ENCODE results near the gene ELMO1.

Gene ELMO1

DNA sequence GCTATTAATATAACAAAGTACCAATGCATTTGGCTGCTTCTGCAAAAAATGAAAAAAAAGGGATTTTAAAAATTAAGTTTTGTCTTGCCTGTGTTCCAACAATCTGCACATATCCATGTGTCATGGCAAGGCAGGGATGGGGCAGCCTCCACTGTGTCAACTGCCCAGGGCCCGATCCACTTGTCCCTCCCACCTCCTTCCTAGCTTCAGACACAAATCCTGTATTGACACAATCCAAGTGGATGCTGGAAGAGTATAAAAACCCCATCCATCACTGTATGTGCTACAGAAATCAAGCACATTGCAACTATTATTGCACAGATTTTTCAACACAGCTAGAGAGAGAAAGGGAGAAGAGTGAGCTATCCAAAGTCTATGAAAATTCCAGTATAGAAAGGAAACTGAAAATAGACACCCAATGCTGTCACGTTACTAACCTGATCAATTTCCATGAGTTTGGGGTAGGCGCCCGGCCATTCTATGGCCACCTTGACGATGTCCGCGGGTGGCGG is 106.4 kb downstream of the ELMO1 start:
- DNase-seq = no peak

DNA sequence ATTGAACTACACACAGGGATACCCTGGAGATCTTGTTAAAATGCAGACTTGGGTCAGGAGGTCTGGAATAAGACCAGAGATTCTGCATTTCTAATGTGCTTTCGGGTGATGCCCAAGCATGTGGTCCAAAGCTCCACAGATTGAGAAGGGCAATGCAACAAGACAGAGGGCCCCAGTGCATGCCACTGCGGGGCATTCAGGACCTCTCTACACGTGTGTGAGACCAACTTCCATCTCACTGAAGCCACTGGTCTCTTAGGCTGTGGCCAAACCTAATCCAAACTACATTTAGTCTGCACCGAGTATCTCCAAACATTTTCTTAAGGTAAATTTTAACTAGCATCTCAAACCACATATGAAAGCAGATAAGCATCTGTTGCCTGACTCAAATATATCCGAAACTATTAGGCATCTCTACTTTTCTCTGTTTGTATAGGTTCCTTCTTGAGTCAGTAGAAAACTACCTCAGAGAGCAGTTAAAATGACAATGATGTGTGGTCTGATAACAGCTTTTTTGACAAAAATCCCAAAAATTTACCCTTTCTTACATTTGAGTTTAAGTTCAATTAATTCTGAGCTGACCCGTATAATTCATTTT is 107.5 kb downstream of the ELMO1 start:
- no peak for DNase-seq

DNA sequence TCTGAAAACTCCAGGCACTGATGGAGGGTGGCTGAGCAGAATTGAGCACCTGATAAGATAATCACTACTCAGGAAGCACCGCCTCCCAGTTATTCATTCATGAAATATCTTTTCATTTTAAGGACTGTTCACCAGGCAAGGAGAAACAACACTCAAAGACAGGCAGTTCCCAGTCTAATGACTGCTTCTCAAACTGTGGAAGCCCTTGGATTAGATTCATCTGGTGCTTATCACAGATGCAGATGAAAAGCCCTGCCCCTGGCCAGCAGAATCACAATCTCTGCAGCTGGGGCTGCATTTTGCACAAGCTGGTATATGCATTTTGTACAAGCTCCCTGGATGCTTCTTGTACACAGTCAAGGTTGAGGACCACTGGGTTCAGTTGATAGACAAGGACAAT is 109.7 kb downstream of the ELMO1 start:
- no peak for DNase-seq

DNA sequence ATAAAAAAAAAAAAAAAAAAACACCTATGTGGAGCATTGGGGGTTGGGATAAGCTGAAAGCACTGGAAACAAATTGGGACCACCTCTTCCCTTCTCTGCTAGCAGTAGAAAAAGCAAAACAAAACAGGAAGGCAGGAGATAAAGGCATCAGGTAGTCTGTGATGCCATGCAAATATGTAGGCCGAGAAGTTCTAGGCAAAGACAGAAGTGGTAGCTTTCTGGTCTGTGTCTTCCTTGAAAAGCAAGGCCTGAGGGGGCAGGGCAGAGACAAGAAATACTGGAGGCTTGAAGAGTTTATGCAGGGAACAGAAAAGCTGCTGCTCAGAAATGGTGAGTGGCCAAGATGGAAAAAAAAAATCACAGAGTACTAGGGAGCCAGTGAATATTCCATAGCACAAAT is 111.1 kb downstream of the ELMO1 start:
- DNase-seq = no peak

DNA sequence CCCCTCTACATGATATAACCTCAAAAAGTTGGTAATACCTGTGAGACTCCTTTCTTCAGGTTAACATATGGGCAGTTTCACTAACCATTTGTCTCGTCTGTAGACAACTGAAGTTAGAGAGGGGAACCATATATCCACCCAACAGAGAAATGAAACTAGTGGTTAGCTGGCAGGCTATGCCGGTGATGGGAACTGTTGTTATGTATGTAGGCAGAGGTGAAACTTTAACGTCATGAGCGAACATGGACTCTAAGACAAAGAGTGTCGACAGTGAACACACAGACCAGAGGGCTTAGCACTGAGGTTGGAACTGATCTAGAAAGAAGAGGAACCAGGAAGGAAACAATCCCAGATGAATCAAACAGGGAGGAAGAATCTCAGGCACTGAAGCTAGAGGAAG is 112.4 kb downstream of the ELMO1 start:
- no peak for DNase-seq

DNA sequence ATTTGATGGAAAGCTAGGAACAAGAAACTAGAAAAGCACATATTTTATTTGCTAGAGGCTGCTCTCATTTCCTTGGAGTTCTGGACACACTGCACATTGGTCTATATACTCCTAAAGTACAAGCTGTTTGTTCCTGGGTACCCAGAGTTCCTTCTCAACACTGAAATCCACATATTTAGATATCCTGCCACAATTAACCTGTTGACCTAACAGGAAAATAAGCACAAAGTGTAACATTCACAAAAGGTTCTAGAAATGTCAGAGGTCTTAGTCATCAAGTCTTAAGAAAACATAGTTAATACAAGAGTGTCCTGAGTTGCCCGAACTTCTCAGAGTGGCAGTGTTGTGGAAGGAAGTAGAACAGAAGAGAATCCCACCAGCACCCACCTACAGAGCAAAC is 115.6 kb downstream of the ELMO1 start:
- no peak for DNase-seq

DNA sequence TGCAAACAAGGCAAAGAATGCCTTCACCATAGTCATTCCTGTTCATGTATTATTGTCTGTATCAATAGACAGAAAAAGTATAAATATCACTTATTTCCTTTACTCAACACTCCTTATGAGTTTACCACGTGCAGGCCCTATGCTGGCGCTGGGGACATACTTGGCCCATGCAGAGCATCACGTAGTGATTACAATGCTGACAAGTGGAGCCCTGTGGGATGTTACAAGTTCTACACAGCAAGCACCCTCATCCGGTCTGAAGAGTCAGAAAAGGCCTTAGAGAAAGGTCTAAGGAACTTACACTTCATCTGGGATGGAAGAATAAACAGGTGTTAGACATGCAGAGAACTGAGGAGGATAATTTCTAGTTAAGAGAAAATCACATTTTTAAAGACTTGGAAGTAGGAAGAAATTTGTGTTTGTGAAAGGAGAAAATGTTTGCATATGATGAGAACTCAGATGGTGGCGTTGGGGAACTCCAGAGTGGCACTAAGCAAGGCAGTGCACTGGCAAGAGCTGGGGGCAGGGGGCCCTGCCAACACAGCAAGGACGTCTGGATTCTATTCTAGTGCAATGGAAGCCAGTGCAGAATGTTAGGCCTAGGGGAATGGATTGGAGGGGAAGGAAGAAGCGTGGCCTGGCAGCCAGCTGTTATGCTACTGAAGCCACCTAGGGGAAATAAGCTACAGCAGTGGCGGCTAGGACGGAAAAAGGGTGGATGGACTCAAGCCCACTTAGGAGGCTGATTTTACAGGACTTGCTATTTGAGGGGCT is 116.2 kb downstream of the ELMO1 start:
- no peak for DNase-seq

DNA sequence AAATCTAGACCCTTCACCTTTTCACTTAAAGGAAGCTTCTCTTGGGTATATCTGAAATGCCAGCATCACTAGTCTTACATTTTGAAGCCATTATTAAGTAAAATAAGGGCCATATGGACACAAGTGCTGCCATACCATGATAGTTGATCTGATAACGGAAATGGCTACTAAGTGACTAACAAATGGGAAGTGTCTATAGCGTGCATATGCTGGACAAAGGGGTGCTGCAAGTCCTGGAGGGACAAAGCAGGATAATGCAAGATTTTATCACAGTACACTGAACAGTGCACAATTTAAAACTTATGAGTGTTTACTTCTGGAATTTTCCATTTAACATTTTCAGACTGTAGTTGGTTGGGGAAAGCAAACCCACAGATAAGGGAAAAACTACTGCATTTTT is 117.9 kb downstream of the ELMO1 start:
- DNase-seq = no peak

DNA sequence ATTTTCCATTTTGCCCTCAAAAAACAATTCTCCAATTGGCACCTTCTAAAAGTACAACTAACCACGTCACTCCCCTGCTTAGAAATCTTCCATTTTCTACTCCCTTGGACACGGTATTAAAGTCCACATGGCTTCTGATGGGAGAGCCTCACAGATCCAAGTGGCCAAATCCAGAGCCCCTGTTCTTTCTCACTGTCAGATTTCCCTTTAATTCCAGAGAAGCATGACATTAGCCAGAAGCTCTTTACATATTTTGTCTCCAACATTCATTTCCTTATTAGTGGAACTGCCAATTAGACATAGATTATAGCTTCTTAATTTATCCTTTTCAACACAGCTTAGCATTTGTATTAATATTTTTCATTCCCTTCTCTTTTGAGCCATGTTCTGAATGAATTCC is 118.7 kb downstream of the ELMO1 start:
- no peak for DNase-seq

DNA sequence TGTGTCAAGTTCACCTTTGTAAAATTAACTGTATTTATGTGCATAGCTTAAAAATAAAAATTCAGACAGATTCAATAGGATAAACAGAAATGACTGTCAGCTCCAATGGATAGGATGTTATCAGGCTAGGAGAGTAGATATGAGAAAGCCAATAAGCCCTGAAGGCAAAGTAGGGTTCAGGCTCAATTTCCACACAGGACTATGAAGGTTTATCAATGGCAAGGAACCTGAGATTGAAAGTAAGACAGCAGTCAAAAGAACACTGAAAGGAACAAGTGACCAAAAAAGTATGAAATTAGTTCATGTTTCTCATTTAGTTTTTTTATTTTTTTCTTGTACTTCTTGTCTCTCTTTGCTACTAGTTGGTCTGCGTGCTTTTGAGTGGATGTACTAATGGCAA is 121.4 kb downstream of the ELMO1 start:
- DNase-seq = no peak

DNA sequence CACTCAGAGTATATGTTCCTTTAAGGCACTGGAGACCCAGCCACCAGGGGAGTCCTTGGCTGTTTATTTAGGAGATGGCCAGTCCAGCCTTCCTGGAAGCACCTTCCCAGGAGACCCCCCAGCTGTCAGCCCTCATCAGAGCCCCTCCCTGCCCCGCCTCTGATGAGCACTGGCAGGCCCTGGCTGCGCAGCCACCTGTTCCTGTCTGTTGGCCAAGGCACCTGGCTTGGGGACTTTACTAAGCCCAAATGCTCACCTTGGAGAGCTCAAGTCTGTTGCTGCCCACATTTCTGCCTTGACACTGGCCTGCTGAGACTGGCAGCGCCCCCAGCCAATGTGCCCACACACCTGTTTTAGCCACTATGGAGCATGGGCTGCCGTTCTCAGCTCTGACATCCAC is 124.7 kb downstream of the ELMO1 start:
- no peak for DNase-seq

DNA sequence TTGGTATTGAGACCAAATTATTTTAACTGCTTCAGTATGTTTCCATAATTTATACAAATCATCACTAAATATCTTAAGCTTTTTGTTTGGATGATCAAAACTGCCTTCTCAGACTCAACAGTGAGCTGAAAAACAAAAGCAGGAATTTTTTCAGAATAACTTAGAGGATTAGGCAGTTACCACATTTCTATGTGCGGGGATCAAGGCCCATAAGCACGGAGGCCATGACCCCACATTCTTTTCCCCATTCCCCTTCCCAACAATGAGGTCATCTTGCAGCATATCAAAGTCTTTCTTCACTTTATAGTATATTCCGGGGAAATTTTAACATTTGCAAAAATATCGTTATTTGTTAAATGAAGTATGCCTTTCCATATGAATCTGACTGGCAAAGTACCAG is 125.8 kb downstream of the ELMO1 start:
- DNase-seq = no peak

DNA sequence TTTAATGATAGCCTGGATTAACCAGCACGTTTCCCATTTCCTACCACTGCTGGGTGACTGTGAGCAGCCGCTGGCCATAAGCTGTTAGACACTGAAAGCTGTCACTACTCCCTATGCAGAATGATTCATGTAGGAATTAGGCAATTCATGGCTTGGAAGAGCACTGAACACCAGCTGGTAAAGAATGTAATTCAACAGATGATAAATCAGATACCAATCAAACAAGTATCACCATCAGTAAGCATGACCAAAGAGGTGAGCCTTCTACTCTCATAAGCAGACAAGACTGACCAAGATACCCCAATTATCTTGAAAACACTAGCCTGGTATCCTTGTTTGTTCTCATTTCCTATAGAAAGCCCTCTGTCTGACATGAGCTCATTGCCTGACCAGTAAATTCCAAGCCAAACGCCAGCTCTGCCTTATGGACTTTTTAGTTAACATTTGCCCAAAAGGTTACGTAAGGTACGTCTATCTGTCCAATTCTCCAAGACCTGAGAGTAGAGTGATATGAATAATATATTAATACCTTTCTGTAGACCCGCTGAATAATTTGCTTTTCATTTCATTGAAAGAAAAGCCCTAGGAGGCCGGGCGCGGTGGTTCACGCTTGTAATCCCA is 127.7 kb downstream of the ELMO1 start:
- no peak for DNase-seq

DNA sequence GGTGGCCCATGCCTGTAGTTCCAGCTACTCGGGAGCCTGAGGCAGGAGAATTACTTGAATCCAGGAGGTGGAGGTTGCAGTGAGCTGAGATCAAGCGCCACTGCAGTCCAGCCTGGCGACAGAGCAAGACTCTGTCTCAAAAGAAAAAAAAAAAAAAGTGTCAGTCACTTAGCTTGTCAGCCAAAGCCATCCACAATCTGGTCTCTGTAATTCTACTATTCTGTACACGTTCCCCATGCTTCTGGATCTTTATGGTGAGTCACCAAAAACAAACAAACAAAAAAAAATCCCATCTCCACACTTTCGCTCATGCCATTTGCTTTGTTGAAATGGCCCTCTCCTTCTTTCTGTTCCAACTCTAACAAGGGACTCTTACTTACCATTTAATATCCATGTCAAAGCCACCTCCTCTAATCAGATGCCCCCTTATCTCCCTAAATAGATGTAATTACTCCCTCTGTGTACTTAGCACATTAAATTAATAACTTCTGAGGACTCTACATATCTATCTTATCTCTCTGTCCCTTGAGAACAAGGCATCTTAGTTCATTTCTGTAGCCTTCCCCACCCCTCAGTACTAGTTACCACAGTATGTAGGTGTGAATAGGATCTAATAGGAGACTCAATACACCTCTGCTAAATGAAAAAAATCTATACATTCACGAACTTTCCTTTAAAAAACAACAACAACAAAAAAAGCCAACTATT is 128.4 kb downstream of the ELMO1 start:
- no peak for DNase-seq

DNA sequence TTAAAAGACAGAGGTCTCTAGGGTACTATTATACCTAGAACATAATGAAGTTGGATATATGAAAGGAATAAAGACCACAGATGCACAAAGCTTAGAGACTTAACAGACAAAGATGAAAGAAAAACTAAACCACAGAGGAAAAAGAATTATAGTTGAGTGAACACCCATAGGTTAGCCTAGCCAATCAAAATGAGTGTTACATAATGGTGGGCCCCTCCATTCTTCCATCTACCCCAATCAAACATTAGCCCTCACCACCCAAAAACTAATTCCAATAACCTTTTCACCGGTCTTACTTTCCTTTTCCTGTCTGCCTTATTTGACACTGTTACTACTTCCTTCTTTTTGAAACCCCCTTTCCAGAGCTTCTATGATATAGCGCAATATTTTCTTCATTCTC is 130.1 kb downstream of the ELMO1 start:
- DNase-seq = no peak

DNA sequence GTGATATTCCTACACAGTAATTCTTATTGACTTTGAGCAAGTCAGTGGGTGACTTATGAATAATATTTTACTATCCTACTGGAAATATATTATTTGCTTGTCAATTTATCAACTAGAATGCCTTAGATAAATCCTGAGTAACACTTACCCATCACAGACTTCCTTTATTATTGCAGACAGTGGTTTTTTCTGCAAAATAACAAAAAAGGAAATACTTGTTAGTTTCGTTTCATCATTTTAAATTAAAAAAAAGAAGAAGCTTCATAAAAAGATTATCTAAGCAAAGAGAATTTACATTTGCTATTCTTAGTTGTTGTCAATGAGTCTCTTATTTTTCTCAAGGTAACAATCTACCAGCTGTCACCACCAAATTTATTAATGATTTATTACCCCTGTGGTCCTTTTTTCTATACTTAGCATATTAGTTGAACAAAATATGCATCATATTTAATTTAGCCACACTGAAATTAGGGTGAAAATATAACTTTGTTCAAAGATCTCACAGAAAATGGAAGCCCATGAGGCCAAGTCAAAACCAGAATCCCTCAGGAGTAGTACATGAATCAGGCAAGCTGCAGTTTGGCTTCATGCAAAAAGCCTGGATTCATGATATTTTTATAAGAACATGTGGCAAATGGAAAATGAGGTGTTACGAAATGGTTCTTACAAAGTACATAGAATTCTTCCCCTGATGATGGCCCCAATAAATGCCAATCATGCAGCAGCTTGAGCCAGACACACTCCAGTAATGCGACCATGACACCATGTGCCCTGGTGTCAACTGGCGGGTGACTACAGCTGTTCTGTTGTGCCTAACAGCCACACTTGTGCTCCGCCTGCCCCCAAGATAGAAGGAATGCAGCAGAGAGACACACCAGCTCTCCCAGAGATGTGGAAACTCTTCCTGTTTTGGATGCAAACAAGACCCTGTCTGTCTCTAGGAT is 132.6 kb downstream of the ELMO1 start:
- no peak for DNase-seq

DNA sequence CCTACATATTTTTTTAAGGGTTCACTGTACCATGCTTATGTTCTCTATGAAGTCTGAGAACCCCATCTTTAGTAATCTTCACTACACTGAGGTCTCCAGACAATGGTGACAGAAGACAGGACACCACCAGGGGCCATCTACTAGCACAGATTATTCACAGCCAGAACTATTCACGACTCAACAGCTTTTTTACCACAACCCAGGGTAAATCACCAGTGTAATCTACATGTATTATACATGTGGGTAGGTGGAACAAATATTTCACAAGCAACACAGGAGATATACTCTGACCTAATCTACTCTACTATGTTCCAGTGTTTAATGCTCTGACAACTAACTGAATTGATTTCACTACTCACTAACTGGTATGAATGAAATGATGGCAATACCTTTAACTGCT is 136.1 kb downstream of the ELMO1 start:
- DNase-seq = no peak

DNA sequence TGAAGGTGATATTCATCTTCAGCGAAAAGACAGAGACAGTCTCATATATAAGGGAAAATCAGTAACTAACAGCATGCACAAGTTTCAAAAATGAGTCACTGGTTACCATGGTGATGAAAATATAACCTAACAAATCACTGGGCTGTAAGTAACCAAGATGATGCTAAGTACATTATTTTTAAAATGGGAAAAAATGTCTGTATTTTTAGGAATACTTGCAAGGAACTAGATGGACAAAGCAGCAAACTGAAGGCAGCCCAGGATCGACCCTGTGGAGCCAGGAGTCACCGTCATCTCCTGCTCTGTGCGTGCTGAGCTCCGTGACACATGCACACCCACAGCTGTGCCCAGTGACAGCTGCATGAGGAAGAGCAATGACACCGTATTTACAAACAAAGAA is 137.3 kb downstream of the ELMO1 start:
- DNase-seq = no peak

DNA sequence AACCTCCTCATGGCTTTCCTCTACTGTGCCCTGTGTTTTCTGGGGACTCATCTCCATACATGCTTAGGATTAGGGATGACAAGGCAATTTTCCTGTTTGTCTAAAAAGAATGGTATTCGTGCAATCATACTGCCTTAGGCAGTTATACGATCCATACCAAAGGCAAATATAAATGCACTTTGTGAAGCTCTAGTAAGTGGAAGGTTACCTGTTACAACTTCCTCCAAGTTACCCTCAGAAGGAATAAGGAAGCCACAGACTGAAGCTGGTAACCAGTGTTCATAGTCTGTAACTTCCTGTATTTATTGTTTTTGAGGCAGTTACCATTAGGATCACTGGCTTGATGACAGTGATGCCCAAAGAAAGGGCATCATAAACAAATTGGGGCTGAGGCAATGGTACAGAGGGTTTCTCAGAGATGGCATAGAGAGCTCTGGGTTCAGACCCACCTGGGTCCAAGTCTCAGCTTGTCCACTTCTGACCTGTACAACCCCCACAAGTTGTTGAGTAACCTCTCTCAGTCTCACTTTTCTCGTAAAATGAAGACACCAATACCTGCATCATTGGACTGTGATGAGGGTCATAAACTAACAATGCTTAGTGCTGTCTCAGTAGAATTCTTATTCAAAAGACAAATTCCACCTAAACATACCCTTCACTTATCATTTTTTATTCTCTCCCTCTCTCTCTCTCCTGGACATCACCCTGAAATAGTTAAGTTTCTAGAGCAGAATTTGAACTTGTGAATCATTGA is 138.2 kb downstream of the ELMO1 start:
- no peak for DNase-seq

DNA sequence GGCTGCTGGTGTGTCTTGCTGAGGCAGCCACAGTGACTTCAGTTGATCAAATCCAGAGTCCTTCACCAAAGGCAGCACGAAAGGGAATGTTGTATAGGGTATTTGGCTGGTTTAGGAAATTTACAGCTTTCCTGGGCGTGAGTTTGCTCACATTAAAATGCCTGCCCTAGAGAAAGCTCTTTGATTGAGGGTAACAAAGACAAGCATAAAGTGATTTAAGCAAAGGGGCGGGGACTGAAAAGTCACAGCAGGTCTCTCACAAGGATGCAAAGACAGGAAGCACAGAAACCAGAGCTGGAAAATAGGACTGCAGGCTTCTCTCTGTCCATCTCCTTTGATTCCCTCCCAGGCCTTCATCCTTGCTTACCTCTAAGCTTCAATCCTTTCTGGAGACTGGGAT is 139.2 kb downstream of the ELMO1 start:
- DNase-seq = no peak

DNA sequence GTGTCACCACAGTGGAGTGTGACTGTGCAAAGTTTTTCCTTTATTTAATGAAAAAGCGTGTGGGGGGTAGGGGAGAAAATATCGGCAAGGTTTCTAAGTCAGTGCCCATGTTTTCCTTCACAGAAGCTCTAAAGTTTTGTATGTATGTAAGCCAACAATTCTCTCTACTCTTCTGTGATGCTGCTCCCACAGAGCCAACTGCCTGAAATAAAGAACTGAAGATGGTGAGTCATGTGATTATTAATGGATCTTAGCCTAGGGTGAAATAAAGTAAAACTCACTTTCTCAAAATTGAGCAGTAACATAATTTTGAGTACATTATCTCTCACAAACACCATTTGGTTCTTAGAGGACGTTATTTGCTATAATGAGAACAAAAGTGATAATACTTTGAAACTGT is 143.7 kb downstream of the ELMO1 start:
- DNase-seq = no peak

DNA sequence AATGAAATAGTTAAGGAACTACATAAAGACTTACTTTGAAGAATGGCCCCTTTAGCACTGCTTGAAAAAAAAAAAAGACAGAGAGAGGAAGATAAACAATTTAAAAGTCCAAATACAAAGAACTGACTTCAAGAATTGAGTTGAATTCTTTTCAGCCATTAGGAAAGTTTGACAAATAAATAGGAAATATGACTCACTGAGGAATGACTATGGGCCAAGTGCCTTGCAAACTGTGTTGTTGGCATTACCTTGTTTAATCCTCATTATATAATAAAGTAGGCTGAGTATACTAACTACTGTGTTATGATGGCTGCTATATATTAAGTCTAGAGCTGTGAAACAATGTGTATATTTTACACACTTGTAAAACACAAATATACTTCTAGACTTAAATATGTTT is 151.1 kb downstream of the ELMO1 start:
- DNase-seq = no peak

All from 8988T (cell line).